Inferior parietal cortex (tissue), 1 donor: ENCODE results near the gene ROPN1.
A peak's percentile ranks its signal among the peaks of the same experiment; 100 is the strongest.

Experiments used
- DNase-seq: peaks from one replicate; pipeline ENCODE4 v3.0.0-alpha.2; 2016; ENCODE audit errors: extremely low spot score

ROPN1 gene

GRCh38 chr3:123948449-123948848, 43.5 kb downstream of the ROPN1 start:
- DNase-seq: no peak

GRCh38 chr3:123947482-123947881, 44.4 kb downstream of the ROPN1 start:
- DNase-seq: no peak

- no peak for DNase-seq
Observed at GRCh38 chr3:123941542-123941941, 50.4 kb downstream of the ROPN1 start.

GRCh38 chr3:123941121-123941520, 50.8 kb downstream of the ROPN1 start:
- DNase-seq: peak; percentile 28

- DNase-seq: no peak
Observed at GRCh38 chr3:123939706-123940105, 52.2 kb downstream of the ROPN1 start.

GRCh38 chr3:123936400-123936799, 55.5 kb downstream of the ROPN1 start:
- no peak for DNase-seq

- no peak for DNase-seq
Observed at GRCh38 chr3:123935830-123936229, 56.1 kb downstream of the ROPN1 start.

- DNase-seq: no peak
Observed at GRCh38 chr3:123934250-123934649, 57.7 kb downstream of the ROPN1 start.

GRCh38 chr3:123930445-123930844, 61.5 kb downstream of the ROPN1 start:
- no peak for DNase-seq

GRCh38 chr3:123929325-123929724, 62.6 kb downstream of the ROPN1 start:
- no peak for DNase-seq

GRCh38 chr3:123926396-123926795, 65.5 kb downstream of the ROPN1 start:
- DNase-seq: no peak

GRCh38 chr3:123920868-123921267, 71.1 kb downstream of the ROPN1 start:
- no peak for DNase-seq

- DNase-seq: no peak
Observed at GRCh38 chr3:123920383-123920782, 71.5 kb downstream of the ROPN1 start.

- no peak for DNase-seq
Observed at GRCh38 chr3:123919353-123919752, 72.6 kb downstream of the ROPN1 start.
